ENCODE data around the gene GTPBP2. TPM values are rescaled to one million over a fixed set of nuclear protein-coding genes. Genes with fewer than 3 reads are reported as not detected.
A peak's percentile ranks its signal among the peaks of the same experiment; 100 is the strongest.

The GTPBP2 gene
- total and polyA plus RNA-seq, 2 donors (not counting 1 experiment from before 2014, with no cell fraction given) = 80.8 to 103 TPM

- peaks cover 7% of the 10 kb centered on the region for H4K20me1 ChIP-seq (ENCODE audit: control insufficient read depth, insufficient read depth, low read length, poor library complexity, severe bottlenecking)
- peaks cover 10 to 11% of the 10 kb centered on the region in 2 donors for H3K4me1 ChIP-seq (ENCODE audit: control insufficient read depth in 2 of 2, insufficient read depth in 2 of 2, low read length in 2 of 2)
- no peaks in the 10 kb centered on the region for H3K27me3 ChIP-seq (replicated peaks in 1 of 4; ENCODE audit: control extremely low read depth in 1 of 4, control insufficient read depth in 3 of 4, insufficient read depth in 4 of 4, low read length in 3 of 4)
- Mint-ChIP-seq H3K27ac (no peak overlapping the region), H3K9me3 (ENCODE audit: insufficient read depth) (no peaks in the 10 kb centered on the region), H3K4me3 (no peak overlapping the region), H3K27me3 (no peaks in the 10 kb centered on the region), H3K4me1 (peaks cover 12% of the 10 kb centered on the region)
- H2AFZ ChIP-seq (ENCODE audit: insufficient read depth, low read depth, low read length, poor library complexity, severe bottlenecking) = no peak overlapping the region
- peaks cover 22 to 66% of the 10 kb centered on the region in 2 experiments for H3K36me3 ChIP-seq (replicated peaks in 1 of 2; ENCODE audit: control extremely low read depth in 1 of 2, control insufficient read depth in 1 of 2, extremely low read depth in 1 of 2, insufficient read depth in 2 of 2, low read length in 1 of 2)
- H3K4me2 ChIP-seq (replicated peaks; ENCODE audit: low read depth, low read length, poor library complexity, severe bottlenecking) = no peak overlapping the region
- TF ChIP-seq, protein P1, sequence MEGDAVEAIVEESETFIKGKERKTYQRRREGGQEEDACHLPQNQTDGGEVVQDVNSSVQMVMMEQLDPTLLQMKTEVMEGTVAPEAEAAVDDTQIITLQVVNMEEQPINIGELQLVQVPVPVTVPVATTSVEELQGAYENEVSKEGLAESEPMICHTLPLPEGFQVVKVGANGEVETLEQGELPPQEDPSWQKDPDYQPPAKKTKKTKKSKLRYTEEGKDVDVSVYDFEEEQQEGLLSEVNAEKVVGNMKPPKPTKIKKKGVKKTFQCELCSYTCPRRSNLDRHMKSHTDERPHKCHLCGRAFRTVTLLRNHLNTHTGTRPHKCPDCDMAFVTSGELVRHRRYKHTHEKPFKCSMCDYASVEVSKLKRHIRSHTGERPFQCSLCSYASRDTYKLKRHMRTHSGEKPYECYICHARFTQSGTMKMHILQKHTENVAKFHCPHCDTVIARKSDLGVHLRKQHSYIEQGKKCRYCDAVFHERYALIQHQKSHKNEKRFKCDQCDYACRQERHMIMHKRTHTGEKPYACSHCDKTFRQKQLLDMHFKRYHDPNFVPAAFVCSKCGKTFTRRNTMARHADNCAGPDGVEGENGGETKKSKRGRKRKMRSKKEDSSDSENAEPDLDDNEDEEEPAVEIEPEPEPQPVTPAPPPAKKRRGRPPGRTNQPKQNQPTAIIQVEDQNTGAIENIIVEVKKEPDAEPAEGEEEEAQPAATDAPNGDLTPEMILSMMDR (IDR thresholded peaks at IDR 0.05) = no peak
- no peak for TF ChIP-seq EZH2 (IDR thresholded peaks at IDR 0.05; ENCODE audit: borderline replicate concordance, insufficient read depth, low read depth, low read length, poor library complexity, severe bottlenecking)
- intact Hi-C loops (cut with micrococcal nuclease) = no loop called here
- H3K9me3 ChIP-seq (ENCODE audit: control extremely low read depth in 1 of 3, control insufficient read depth in 2 of 3, insufficient read depth in 1 of 3, low read length in 2 of 3) = no peaks in the 10 kb centered on the region
- H3K4me3 ChIP-seq (ENCODE audit: control extremely low read depth in 1 of 5, extremely low read depth in 1 of 5, insufficient read depth in 1 of 5, low read depth in 2 of 5, low read length in 4 of 5) = no peak overlapping the region
- ChIA-PET POLR2A (no interaction called here), CTCF (interaction anchor here (1.2 to 4.6 kb wide), 9 partner anchors 10 to 470 kb away, joined by 3 to 32 read pairs (median 7); partner anchors contain the start of genes GTPBP2, POLH and XPO5)
- no CpG with 5 or more reads among the region's 1 CpG for WGBS (ENCODE audit: insufficient coverage)
- peak overlapping the region in 1 of 2 donors; percentile 34 for H3K27ac ChIP-seq (ENCODE audit: low read length in 2 of 2)
- ATAC-seq (ENCODE audit: low read depth) (no peak), DNase-seq (no peak)
- peaks cover 4% of the 10 kb centered on the region for H3K79me2 ChIP-seq (ENCODE audit: control insufficient read depth, insufficient read depth, low read length)
- no peak overlapping the region for H3K9ac ChIP-seq (ENCODE audit: low read length)
These were observed 19.7 kb downstream of the GTPBP2 start for GRCh38 chr6:43609402-43609801.

DNA sequence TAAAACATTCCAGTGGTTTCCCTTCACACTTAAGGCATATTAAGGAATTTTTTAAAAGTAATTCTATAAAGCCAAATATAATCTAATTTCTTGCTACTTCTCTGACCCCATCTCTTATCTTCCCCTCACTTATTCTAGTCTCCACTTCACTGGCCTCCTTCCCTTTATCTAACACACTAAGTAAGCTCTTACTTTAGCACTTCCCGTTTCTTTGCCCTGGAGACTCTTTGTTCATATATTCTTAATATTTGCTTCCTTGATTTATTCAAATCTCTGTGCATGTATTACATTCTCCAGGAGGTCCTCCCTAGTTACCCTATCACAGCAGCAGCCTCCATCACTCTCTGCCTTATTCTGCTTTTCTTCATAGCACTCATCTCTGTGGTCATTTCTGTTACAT, 20.3 kb downstream of the GTPBP2 start:
- no CpG with 5 or more reads among the region's 1 CpG for WGBS (ENCODE audit: insufficient coverage)
- ChIA-PET POLR2A (interaction anchor here (0.6 kb wide), 1 partner anchor 292 kb away, joined by 3 read pairs; no protein-coding TSS in a partner anchor), CTCF (interaction anchor here (0.8 to 4.6 kb wide), 16 partner anchors 11 to 471 kb away, joined by 3 to 32 read pairs (median 4); partner anchors contain the start of genes GTPBP2, POLH, VEGFA and XPO5)
- Histone ChIP-seq H3K27me3 (replicated peaks in 1 of 4; ENCODE audit: control extremely low read depth in 1 of 4, control insufficient read depth in 3 of 4, insufficient read depth in 4 of 4, low read length in 3 of 4) (no peaks in the 10 kb centered on the region), H3K4me2 (replicated peaks; ENCODE audit: low read depth, low read length, poor library complexity, severe bottlenecking) (peak overlapping the region; percentile 9), H3K9ac (ENCODE audit: low read length) (no peak overlapping the region), H3K36me3 (replicated peaks in 1 of 2; ENCODE audit: control extremely low read depth in 1 of 2, control insufficient read depth in 1 of 2, extremely low read depth in 1 of 2, insufficient read depth in 2 of 2, low read length in 1 of 2) (peaks cover 19 to 66% of the 10 kb centered on the region in 2 experiments), H3K9me3 (ENCODE audit: control extremely low read depth in 1 of 3, control insufficient read depth in 2 of 3, insufficient read depth in 1 of 3, low read length in 2 of 3) (no peaks in the 10 kb centered on the region), H3K79me2 (ENCODE audit: control insufficient read depth, insufficient read depth, low read length) (peaks cover 4% of the 10 kb centered on the region), H4K20me1 (ENCODE audit: control insufficient read depth, insufficient read depth, low read length, poor library complexity, severe bottlenecking) (peaks cover 7% of the 10 kb centered on the region), H3K4me3 (ENCODE audit: control extremely low read depth in 1 of 5, extremely low read depth in 1 of 5, insufficient read depth in 1 of 5, low read depth in 2 of 5, low read length in 4 of 5) (no peak overlapping the region), H3K27ac (ENCODE audit: low read length in 2 of 2) (peak overlapping the region in 1 of 2 donors; percentile 55), H2AFZ (ENCODE audit: insufficient read depth, low read depth, low read length, poor library complexity, severe bottlenecking) (no peak overlapping the region), H3K4me1 (ENCODE audit: control insufficient read depth in 2 of 2, insufficient read depth in 2 of 2, low read length in 2 of 2) (peaks cover 10 to 11% of the 10 kb centered on the region in 2 donors)
- ATAC-seq (ENCODE audit: low read depth) (peak; percentile 17), DNase-seq (peak; percentile 25)
- Mint-ChIP-seq H3K4me1 (peaks cover 12% of the 10 kb centered on the region), H3K9me3 (ENCODE audit: insufficient read depth) (no peaks in the 10 kb centered on the region), H3K4me3 (no peak overlapping the region), H3K27me3 (no peaks in the 10 kb centered on the region), H3K27ac (peak overlapping the region; percentile 16)
- intact Hi-C loops (cut with micrococcal nuclease) = loop anchor here (1.0 kb wide), 1 partner anchor 470 kb away; no protein-coding TSS in a partner anchor
- TF ChIP-seq EZH2 (IDR thresholded peaks at IDR 0.05; ENCODE audit: borderline replicate concordance, insufficient read depth, low read depth, low read length, poor library complexity, severe bottlenecking) = no peak
- TF ChIP-seq, protein P1 (IDR thresholded peaks at IDR 0.05) = no peak
